GM21423 (cell line): ENCODE data around the gene ABHD10.

Source experiments
- ATAC-seq: cut with Tn5 transposase; IDR thresholded peaks from one replicate; pipeline ENCODE4 v1.9.1; 2021; ENCODE audit warnings: mild to moderate bottlenecking, moderate library complexity; ENCODE audit not compliant: unreplicated experiment

The ABHD10 gene

GRCh38 chr3:111963424-111963823 lies 15.4 kb upstream of the ABHD10 start:
- ATAC-seq, result no peak

- no peak for ATAC-seq
Measured at GRCh38 chr3:111965484-111965883, 13.3 kb upstream of the ABHD10 start.

GRCh38 chr3:111967068-111967467 lies 11.8 kb upstream of the ABHD10 start:
- ATAC-seq, result no peak

GRCh38 chr3:111967651-111968274 lies 11.1 kb upstream of the ABHD10 start:
- peak; percentile 91 for ATAC-seq

GRCh38 chr3:111968319-111969054 lies 10.3 kb upstream of the ABHD10 start:
- no peak for ATAC-seq

GRCh38 chr3:111970376-111970775 lies 8.4 kb upstream of the ABHD10 start:
- ATAC-seq, result no peak

- ATAC-seq, result no peak
Measured at GRCh38 chr3:111971533-111972130, 7.2 kb upstream of the ABHD10 start.

GRCh38 chr3:111972891-111973290 lies 5.9 kb upstream of the ABHD10 start:
- no peak for ATAC-seq

- ATAC-seq, result no peak
Measured at GRCh38 chr3:111975131-111975530, 3.7 kb upstream of the ABHD10 start.

- ATAC-seq, result no peak
Measured at GRCh38 chr3:111976254-111976653, 2.6 kb upstream of the ABHD10 start.

- peak; percentile 35 for ATAC-seq
Measured at GRCh38 chr3:111979434-111980038, 710 bp downstream of the ABHD10 start.

GRCh38 chr3:111980716-111981456 lies 2.1 kb downstream of the ABHD10 start:
- no peak for ATAC-seq

GRCh38 chr3:111981457-111981763 lies 2.6 kb downstream of the ABHD10 start:
- ATAC-seq, result no peak

GRCh38 chr3:111984636-111985298 lies 5.9 kb downstream of the ABHD10 start:
- ATAC-seq, result no peak

GRCh38 chr3:111986800-111987199 lies 8.0 kb downstream of the ABHD10 start:
- no peak for ATAC-seq

GRCh38 chr3:111989061-111989678 lies 10.3 kb downstream of the ABHD10 start:
- peak; percentile 81 for ATAC-seq

GRCh38 chr3:111993038-111993437 lies 14.2 kb downstream of the ABHD10 start:
- no peak for ATAC-seq

- ATAC-seq, result no peak
Measured at GRCh38 chr3:111998636-111999483, 20.0 kb downstream of the ABHD10 start, which contains the start of gene TAGLN3. Gene TAGLN3, plus strand, starts transcription at chr3:111998922. Its CDS starts 501 bp downstream, at chr3:111999423.
